GM21723 (cell line): Measurements from ENCODE around the gene MAP4K2.

Source experiments
- ATAC-seq: cut with Tn5 transposase; IDR thresholded peaks from one replicate; pipeline ENCODE4 v1.9.1; 2021; ENCODE audit warnings: mild to moderate bottlenecking, moderate library complexity; ENCODE audit not compliant: unreplicated experiment

The MAP4K2 gene

GRCh38 chr11:64742889-64743590 lies 60.0 kb downstream of the MAP4K2 start:
- ATAC-seq: no peak

GRCh38 chr11:64742087-64742888 lies 60.7 kb downstream of the MAP4K2 start:
- no peak for ATAC-seq

GRCh38 chr11:64741375-64742086 lies 61.5 kb downstream of the MAP4K2 start:
- ATAC-seq: no peak

GRCh38 chr11:64739871-64740270 lies 63.1 kb downstream of the MAP4K2 start:
- ATAC-seq: no peak

GRCh38 chr11:64736654-64737053 lies 66.4 kb downstream of the MAP4K2 start:
- no peak for ATAC-seq

GRCh38 chr11:64735725-64736259 lies 67.2 kb downstream of the MAP4K2 start:
- no peak for ATAC-seq
